T-helper 2 cell treated with Interferon-gamma antibody and Interleukin-4, amounts not matched to agents 5 μg/mL and 100 μg/mL, for 36 hours (primary cell): Measurements from ENCODE around the gene SORL1.
"Not testable (repeated sequence)": the region's sequence is repeated elsewhere in the genome, so short reads cannot be mapped to it uniquely, and the experiment has no call there.

Source experiments
- DNase-seq: peaks from one replicate; pipeline ENCODE4 v3.0.0; 2021; ENCODE audit warnings: low spot score
- H3K27ac Mint-ChIP-seq: one replicate; pipeline ENCODE4 v1.8.0; 2021; ENCODE audit warnings: mild to moderate bottlenecking, mixed read lengths
- H3K27me3 Mint-ChIP-seq: one replicate; pipeline ENCODE4 v1.8.0; 2021; ENCODE audit warnings: low read depth, mixed read lengths
- H3K36me3 Mint-ChIP-seq: one replicate; pipeline ENCODE4 v1.8.0; 2021; ENCODE audit warnings: low read depth, mixed read lengths
- H3K4me1 Mint-ChIP-seq: one replicate; pipeline ENCODE4 v1.8.0; 2021; ENCODE audit warnings: low read depth, mixed read lengths
- H3K4me3 Mint-ChIP-seq: one replicate; pipeline ENCODE4 v1.8.0; 2022; ENCODE audit warnings: mild to moderate bottlenecking, moderate library complexity, mixed read lengths
- H3K9me3 Mint-ChIP-seq: one replicate; pipeline ENCODE4 v1.8.0; 2021; ENCODE audit warnings: mixed read lengths

The SORL1 gene

GRCh38 chr11:121483805-121484480, 31.8 kb downstream of the SORL1 start:
- peak overlapping the region; percentile 16 for H3K4me3 Mint-ChIP-seq

DNA sequence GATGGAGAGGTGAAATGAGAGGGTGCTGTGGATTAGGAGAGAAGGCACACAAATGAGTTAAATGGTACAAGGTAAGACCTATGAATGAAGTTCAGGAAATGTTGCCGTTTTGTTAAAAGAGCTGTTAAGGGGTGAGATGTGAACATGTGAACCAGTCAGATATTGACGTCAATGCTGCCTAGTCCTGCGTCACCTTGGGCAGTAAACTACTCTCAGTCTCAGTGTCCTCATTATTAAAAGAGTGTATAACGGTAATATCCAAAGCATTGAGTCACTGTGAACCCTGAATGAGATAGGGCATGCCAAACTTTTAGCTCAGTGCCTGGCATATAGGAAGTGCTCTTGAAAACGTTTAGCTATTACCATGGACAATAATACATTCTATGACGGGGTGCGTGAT, 33.1 kb downstream of the SORL1 start:
- Mint-ChIP-seq H3K9me3 (no peaks in the 10 kb centered on the region), H3K4me1 (peaks cover 47% of the 10 kb centered on the region), H3K36me3 (peaks cover 61% of the 10 kb centered on the region), H3K4me3 (no peak overlapping the region), H3K27me3 (no peaks in the 10 kb centered on the region), H3K27ac (peak overlapping the region; percentile 44)
- DNase-seq = no peak

More at GRCh38 chr11:121483805-121484480, 31.8 kb downstream of the SORL1 start:
- Mint-ChIP-seq H3K9me3 (no peaks in the 10 kb centered on the region), H3K27me3 (no peaks in the 10 kb centered on the region), H3K27ac (peak overlapping the region; percentile 60), H3K4me1 (peaks cover 44% of the 10 kb centered on the region), H3K36me3 (peaks cover 53% of the 10 kb centered on the region)
- no peak for DNase-seq

DNA sequence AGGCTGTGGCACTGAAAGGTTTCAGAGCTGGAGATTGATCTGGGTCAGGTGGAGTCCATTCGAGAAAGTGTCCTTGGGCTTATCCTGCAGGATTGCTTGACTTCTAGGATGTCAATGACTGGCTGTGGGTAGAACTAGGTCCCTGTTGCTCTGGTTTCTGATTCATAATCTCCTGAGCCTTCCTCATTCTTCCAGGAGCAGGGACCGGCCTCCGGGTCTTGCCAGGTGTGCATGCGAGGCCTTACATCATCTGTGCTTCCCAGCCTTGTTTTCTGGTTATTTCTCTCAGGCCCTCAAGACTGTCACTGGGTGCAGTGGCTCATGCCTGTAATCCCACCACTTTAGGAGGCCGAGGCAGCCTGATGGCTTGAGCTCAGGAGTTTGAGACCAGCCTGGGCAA, 33.9 kb downstream of the SORL1 start:
- Mint-ChIP-seq H3K4me3 (no peak overlapping the region), H3K4me1 (peaks cover 43% of the 10 kb centered on the region), H3K27ac (no peak overlapping the region)

GRCh38 chr11:121487191-121487590, 35.1 kb downstream of the SORL1 start:
- Mint-ChIP-seq H3K4me1 (peaks cover 40% of the 10 kb centered on the region), H3K4me3 (no peak overlapping the region), H3K27me3 (no peaks in the 10 kb centered on the region), H3K27ac (peak overlapping the region; percentile 9), H3K9me3 (no peaks in the 10 kb centered on the region), H3K36me3 (peaks cover 68% of the 10 kb centered on the region)
- DNase-seq = no peak

More for the DNA sequence above, 33.9 kb downstream of the SORL1 start:
- H3K36me3 Mint-ChIP-seq = peaks cover 64% of the 10 kb centered on the region
- no peaks in the 10 kb centered on the region for H3K27me3 Mint-ChIP-seq
- DNase-seq = no peak
- no peaks in the 10 kb centered on the region for H3K9me3 Mint-ChIP-seq

DNA sequence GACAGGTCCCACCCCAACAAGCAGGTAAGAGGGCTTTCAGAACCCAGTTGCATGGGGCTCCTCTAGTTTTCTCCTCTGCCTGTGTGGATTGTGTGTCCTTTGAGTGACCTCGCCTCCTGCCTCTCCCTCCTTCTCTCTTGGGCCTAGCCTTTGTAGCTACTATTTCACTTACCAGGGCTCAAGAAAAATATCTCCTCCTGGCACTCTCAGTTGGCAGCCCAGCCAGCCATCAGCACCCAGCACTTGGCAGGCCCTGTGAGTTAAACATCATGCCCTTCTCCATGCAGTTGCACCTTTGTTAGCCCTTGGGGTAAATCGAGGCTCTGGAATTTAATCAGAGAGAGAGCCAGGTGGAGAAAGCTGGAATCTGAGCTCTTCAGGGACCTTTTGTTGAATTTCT, 36.1 kb downstream of the SORL1 start:
- no peaks in the 10 kb centered on the region for H3K9me3 Mint-ChIP-seq
- DNase-seq = no peak
- H3K27ac Mint-ChIP-seq = no peak overlapping the region
- peaks cover 70% of the 10 kb centered on the region for H3K36me3 Mint-ChIP-seq
- peaks cover 31% of the 10 kb centered on the region for H3K4me1 Mint-ChIP-seq
- no peak overlapping the region for H3K4me3 Mint-ChIP-seq
- no peaks in the 10 kb centered on the region for H3K27me3 Mint-ChIP-seq

GRCh38 chr11:121488641-121489040, 36.5 kb downstream of the SORL1 start:
- Mint-ChIP-seq H3K4me1 (peaks cover 30% of the 10 kb centered on the region), H3K27me3 (no peaks in the 10 kb centered on the region), H3K27ac (no peak overlapping the region), H3K36me3 (peaks cover 71% of the 10 kb centered on the region), H3K4me3 (no peak overlapping the region), H3K9me3 (no peaks in the 10 kb centered on the region)
- DNase-seq = no peak

GRCh38 chr11:121489823-121490222, 37.7 kb downstream of the SORL1 start:
- H3K4me1 Mint-ChIP-seq = peaks cover 30% of the 10 kb centered on the region
- no peak overlapping the region for H3K4me3 Mint-ChIP-seq
- H3K27ac Mint-ChIP-seq = no peak overlapping the region
- peaks cover 69% of the 10 kb centered on the region for H3K36me3 Mint-ChIP-seq
- no peaks in the 10 kb centered on the region for H3K9me3 Mint-ChIP-seq
- DNase-seq = no peak
- H3K27me3 Mint-ChIP-seq = no peaks in the 10 kb centered on the region

DNA sequence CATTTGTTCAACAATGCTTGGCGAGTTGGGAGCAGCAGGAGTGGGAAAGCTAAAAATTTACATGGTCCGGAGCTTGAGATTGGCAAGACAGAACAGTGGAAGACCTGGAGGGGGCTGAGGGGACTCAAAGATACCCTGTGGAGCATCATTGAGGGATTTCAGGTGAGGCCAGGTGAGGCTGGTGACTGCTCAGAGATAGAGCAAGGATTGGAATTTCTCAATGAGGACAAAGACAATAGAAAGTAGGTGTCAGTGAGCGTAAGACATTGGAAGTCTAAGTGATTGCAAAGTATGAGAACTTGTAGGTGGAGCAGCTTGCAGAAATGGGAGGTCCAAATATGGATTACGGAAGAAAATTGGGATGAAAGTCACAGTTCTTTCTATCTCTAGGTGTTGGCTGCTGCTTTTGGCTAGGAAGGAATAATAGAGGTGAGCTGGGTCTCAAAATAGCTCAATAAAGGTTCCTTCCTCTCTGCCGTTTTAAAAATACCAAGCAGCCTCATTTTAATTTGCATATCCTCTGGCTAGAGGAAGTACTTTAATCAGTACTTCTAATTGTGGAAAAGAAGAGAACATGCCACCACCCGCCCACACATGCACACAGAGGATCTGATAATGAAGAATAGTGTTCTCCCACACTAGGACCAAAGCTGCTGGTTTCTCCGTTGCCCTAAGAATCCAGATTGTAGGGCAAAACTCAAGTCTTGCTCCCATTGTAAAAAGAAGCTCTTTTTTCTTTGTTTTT, 42.4 kb downstream of the SORL1 start:
- H3K4me3 Mint-ChIP-seq = peak overlapping the region; percentile 46
- peaks cover 70% of the 10 kb centered on the region for H3K36me3 Mint-ChIP-seq
- peaks cover 38% of the 10 kb centered on the region for H3K4me1 Mint-ChIP-seq
- peak; percentile 60 for DNase-seq
- peak overlapping the region; percentile 33 for H3K27ac Mint-ChIP-seq
- no peaks in the 10 kb centered on the region for H3K9me3 Mint-ChIP-seq
- H3K27me3 Mint-ChIP-seq = no peaks in the 10 kb centered on the region

DNA sequence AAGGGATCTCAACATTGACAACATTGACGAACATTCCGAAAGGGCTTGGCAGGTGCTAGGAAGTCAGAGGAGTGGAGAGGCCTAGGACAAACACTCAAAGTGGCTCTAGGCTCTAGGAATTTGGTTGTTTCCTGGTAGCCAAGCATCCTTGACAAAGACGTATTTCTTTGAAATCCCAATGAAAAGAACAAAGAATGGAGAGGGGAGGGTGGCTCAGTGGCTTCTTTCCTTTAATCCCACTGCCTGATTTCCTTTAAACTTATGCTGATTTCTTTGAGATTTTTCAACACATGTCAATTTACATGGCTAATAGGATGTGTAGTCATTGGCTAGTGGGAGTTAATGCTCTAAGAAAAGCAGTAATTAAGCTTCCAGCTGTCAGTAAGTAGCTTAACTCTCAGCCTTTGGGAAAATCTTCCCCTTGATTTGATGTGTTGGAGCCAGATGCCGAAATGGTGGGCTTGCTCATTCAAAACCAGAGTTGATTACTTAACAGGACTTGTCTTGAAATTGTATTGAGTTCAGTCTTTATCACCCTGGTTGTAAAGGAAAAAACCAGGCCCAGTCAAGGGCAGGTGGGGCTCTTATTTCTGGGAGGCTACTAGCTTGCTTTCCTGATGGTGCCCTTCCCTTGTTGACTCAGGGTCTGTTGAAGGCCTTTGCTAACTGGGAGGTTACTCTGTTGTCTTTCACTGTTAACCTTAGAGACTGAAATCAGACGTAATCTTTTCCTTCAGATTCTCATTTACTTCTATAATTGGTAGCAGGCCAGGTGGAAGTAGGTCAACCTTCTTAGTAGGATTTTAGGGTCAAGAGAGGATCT, 45.3 kb downstream of the SORL1 start:
- peaks cover 71% of the 10 kb centered on the region for H3K36me3 Mint-ChIP-seq
- H3K9me3 Mint-ChIP-seq = peaks cover 8% of the 10 kb centered on the region
- no peaks in the 10 kb centered on the region for H3K27me3 Mint-ChIP-seq
- DNase-seq = no peak
- H3K4me1 Mint-ChIP-seq = peaks cover 46% of the 10 kb centered on the region
- no peak overlapping the region for H3K4me3 Mint-ChIP-seq
- no peak overlapping the region for H3K27ac Mint-ChIP-seq

DNA sequence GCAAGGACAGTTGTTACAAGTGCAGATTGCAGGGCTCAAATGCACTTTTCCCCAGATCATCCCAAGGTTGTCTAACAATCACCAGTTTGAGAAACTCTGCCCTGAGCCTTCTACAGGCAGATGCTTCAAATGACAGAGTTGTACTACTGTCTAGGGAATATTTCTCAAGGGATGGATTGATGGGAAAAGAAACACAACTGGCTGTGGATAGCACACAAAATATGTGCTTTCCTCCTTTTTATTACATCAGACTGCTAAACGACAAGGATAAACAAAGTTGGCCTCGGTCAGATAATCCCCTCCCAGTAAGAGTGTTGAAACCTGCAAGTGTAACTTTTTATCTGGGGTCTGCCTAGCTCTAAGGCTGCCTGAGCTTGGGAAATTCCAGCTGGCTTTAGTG, 47.3 kb downstream of the SORL1 start:
- Mint-ChIP-seq H3K4me1 (peaks cover 36% of the 10 kb centered on the region), H3K36me3 (peaks cover 76% of the 10 kb centered on the region), H3K27ac (no peak overlapping the region)

DNA sequence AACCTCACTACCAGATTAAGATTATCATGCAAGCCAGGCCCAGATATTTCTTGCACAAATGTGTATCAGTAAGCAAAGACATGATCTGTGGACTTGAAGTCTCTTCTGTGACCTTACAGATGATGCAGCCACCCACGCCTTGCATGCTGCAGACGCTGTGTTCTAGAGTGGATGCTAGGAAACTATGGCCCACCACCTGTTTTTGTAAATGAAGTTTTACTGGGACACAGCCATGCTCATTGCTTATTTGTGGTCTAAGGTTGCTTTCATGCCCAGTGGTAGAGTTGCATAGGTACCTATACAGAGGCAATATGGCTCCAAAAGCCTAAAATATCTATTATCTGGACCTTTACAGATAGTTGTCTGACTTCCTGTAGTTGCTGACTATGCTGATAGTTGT, 48.2 kb downstream of the SORL1 start:
- Mint-ChIP-seq H3K27ac (no peak overlapping the region), H3K36me3 (peaks cover 81% of the 10 kb centered on the region), H3K4me3 (no peak overlapping the region), H3K9me3 (peaks cover 18% of the 10 kb centered on the region), H3K4me1 (peaks cover 30% of the 10 kb centered on the region), H3K27me3 (no peaks in the 10 kb centered on the region)
- DNase-seq = no peak

More for the DNA sequence above, 47.3 kb downstream of the SORL1 start:
- no peaks in the 10 kb centered on the region for H3K27me3 Mint-ChIP-seq
- peaks cover 9% of the 10 kb centered on the region for H3K9me3 Mint-ChIP-seq
- no peak for DNase-seq
- H3K4me3 Mint-ChIP-seq = no peak overlapping the region

DNA sequence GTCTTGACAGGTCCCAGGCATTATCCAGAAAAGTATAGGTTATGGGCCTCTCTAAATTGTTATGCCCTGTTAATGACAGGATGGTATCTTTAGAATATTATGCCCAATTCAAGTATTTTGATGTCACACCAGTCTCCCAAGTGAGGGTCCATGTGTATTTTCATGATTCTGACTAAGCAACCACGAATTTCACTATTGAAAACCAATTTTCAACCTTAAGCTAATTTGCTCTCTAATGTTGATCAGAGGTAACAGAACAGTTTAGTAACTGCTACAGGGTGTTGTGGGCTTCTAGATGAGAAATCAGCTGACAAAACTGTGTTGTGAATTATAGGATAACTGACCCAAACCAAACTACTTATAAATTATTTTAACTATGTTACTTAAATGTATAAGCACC, 48.6 kb downstream of the SORL1 start:
- no peak overlapping the region for H3K4me3 Mint-ChIP-seq
- H3K27me3 Mint-ChIP-seq = no peaks in the 10 kb centered on the region
- no peak overlapping the region for H3K27ac Mint-ChIP-seq
- peaks cover 82% of the 10 kb centered on the region for H3K36me3 Mint-ChIP-seq
- peaks cover 27% of the 10 kb centered on the region for H3K4me1 Mint-ChIP-seq
- DNase-seq = no peak
- peaks cover 22% of the 10 kb centered on the region for H3K9me3 Mint-ChIP-seq

DNA sequence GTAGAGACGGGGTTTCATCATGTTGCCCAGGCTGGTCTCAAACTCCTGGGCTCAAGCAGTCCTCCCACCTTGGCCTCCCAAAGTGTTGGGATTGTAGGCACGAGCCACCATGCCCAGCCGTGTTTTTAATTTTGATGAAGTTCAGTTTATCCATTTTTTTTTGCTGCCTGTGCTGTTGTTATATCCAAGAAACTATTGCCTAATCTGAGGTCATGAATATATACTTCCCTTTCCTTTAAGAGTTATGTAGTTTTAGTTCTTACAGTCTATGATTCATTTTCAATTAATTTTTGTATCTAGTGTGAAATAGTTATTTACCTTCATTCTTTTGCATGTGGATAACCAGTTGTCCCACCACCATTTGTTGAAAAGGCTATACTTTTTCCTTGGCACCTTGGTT, 50.9 kb downstream of the SORL1 start:
- Mint-ChIP-seq H3K4me1 (peaks cover 16% of the 10 kb centered on the region), H3K9me3 (peaks cover 35% of the 10 kb centered on the region), H3K4me3 (no peak overlapping the region), H3K36me3 (peaks cover 81% of the 10 kb centered on the region), H3K27ac (no peak overlapping the region), H3K27me3 (no peaks in the 10 kb centered on the region)
- DNase-seq = no peak

- H3K4me3 Mint-ChIP-seq, DNase-seq, H3K27ac Mint-ChIP-seq, H3K27me3 Mint-ChIP-seq, H3K4me1 Mint-ChIP-seq: not testable (repeated sequence)
- Mint-ChIP-seq H3K36me3 (peaks cover 84% of the 10 kb centered on the region), H3K9me3 (peaks cover 33% of the 10 kb centered on the region)
These were observed 54.1 kb downstream of the SORL1 start for GRCh38 chr11:121506237-121506636.
